Muscle of back (tissue), 11 donors: Measurements from ENCODE around the gene THSD7A. TPM values are rescaled to one million over a fixed set of nuclear protein-coding genes. Genes with fewer than 3 reads are reported as not detected.

ENCODE experiments used
- DNase-seq, 3 donors: peaks; one replicate each; pipeline versions ENCODE4 v3.0.0 to v3.0.0-alpha.2; 2013
- polyA plus RNA-seq, 10 donors: library from polyadenylated mRNA; unstranded; fragments of 120-200 nt; gene quantifications; one replicate each; pipeline ENCODE4 v1.2.1, GENCODE V29; 2013; ENCODE audit not compliant: insufficient read length in 10 of 10

THSD7A gene
- polyA plus RNA-seq, 10 donors, result 2.9 to 7.8 (median 4.6) TPM

- DNase-seq, result peak in 1 of 3 donors; percentile 16
Observed at GRCh38 chr7:11702938-11703337, 129.1 kb downstream of the THSD7A start.

GRCh38 chr7:11701829-11702560, 130.0 kb downstream of the THSD7A start:
- no peak for DNase-seq

- DNase-seq, result no peak
Observed at GRCh38 chr7:11699666-11700065, 132.3 kb downstream of the THSD7A start.

GRCh38 chr7:11698384-11698871, 133.6 kb downstream of the THSD7A start:
- peak in 1 of 3 donors; percentile 24 for DNase-seq

GRCh38 chr7:11690395-11690794, 141.6 kb downstream of the THSD7A start:
- no peak for DNase-seq

GRCh38 chr7:11689096-11689495, 142.9 kb downstream of the THSD7A start:
- DNase-seq, result no peak

- no peak for DNase-seq
Observed at GRCh38 chr7:11681461-11681860, 150.5 kb downstream of the THSD7A start.

GRCh38 chr7:11675163-11675562, 156.8 kb downstream of the THSD7A start:
- DNase-seq, result no peak

- no peak for DNase-seq
Observed at GRCh38 chr7:11668727-11669126, 163.3 kb downstream of the THSD7A start.

- DNase-seq, result no peak
Observed at GRCh38 chr7:11667810-11668185, 164.2 kb downstream of the THSD7A start.

GRCh38 chr7:11667071-11667809, 164.8 kb downstream of the THSD7A start:
- no peak for DNase-seq

GRCh38 chr7:11665357-11665756, 166.6 kb downstream of the THSD7A start:
- DNase-seq, result no peak

GRCh38 chr7:11655642-11656041, 176.4 kb downstream of the THSD7A start:
- DNase-seq, result no peak

GRCh38 chr7:11655163-11655562, 176.8 kb downstream of the THSD7A start:
- DNase-seq, result no peak

- no peak for DNase-seq
Observed at GRCh38 chr7:11650500-11650899, 181.5 kb downstream of the THSD7A start.

GRCh38 chr7:11650030-11650429, 182.0 kb downstream of the THSD7A start:
- DNase-seq, result no peak

GRCh38 chr7:11648980-11649379, 183.0 kb downstream of the THSD7A start:
- DNase-seq, result no peak

GRCh38 chr7:11648101-11648500, 183.9 kb downstream of the THSD7A start:
- peak in 1 of 3 donors; percentile 28 for DNase-seq

GRCh38 chr7:11642841-11643240, 189.2 kb downstream of the THSD7A start:
- DNase-seq, result no peak

GRCh38 chr7:11642276-11642675, 189.7 kb downstream of the THSD7A start:
- no peak for DNase-seq

GRCh38 chr7:11638011-11638774, 193.8 kb downstream of the THSD7A start:
- DNase-seq, result peak in 1 of 3 donors; percentile 54

- DNase-seq, result no peak
Observed at GRCh38 chr7:11636274-11636673, 195.7 kb downstream of the THSD7A start.
